Ammon's horn (tissue), 1 donor: ENCODE results near the gene NR4A2.
A peak's percentile ranks its signal among the peaks of the same experiment; 100 is the strongest.
"Not testable (repeated sequence)": the region's sequence is repeated elsewhere in the genome, so short reads cannot be mapped to it uniquely, and the experiment has no call there.

Source experiments
- DNase-seq: peaks from one replicate; pipeline ENCODE4 v3.0.0-alpha.2; 2016; ENCODE audit warnings: low spot score

The NR4A2 gene

DNA sequence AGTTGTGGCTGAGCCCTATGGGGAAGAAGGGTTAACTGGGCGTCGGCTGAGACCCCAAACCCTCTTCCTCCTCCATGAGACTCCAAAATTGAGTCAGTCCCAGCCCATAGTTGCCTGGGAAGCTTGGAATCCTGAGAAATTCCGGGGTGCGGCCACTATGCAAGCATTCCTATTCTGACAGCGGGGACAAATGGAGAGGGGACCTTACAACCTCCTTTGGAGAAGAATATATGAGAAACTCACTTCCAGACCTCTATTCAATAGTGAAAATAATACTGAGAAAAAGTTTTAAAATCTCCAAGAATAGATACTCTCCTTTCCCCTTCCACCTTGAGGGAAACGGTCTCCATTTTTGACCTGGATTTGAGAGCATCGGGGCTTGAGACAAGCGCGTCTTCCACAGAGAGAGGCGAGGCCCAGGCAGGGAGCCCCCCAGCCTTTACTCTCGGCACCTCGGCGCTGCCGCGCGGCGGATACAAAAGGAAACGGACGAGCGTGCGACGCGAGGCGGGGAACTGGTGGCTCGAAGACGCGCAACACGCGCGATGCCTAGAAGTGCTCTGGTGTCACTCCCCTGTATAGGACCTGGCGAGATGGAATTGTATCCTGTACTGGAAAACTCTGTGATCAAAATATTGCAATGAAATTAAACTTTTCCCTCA, 11.1 kb downstream of the NR4A2 start:
- DNase-seq: no peak

DNA sequence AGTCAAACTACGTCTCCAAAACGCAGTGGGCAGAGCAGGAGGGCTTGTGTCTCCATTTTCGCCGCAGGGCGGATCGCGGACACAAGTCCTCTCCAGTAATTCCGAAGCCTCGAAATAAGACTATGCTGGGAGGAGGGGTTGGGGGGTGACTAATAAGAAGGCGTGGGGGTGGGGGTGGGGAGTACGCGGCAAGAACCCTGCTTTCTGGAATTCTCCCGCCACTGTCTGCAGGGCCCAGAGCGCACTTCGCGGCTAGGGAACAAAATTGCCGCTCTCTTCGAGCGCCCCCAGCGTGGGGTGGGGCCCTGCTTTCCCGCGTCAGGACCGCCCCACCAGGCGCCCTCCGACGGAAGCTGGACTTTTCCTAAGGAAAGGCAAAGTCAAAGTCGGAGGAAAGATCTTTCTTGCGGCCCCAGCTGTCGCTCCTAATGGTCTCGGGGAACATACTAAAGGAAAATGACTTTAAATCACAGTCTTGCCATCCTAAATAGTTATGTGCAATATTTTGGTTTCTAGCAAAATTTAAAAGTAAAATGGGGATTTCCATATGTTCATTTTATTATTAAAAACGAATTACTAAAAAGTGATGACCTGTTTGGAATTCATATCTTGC, 11.9 kb downstream of the NR4A2 start:
- DNase-seq: no peak

- DNase-seq: peak; percentile 17
Measured at GRCh38 chr2:156319811-156320485, 12.6 kb downstream of the NR4A2 start.

GRCh38 chr2:156317631-156318030, 14.9 kb downstream of the NR4A2 start:
- no peak for DNase-seq

DNA sequence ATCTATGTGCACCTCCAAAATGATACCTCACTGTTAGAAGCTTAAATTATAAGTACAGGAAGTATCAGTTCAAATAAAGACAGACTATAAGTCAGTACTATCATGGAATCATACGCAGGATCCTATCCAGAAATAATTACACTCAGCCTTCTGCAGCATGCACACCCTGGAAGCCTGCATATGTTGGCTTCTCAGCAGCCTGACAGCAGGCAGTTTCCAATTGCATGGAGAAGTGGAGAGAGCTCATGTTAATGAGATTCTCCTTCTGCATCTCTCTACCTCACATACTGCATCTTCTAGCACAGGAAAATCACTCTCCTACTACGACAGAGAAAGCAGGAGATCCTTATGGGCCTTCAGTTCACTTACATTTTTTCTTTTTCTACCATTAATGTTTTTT, 20.5 kb downstream of the NR4A2 start:
- DNase-seq: no peak

GRCh38 chr2:156310773-156311172, 21.7 kb downstream of the NR4A2 start:
- no peak for DNase-seq

DNA sequence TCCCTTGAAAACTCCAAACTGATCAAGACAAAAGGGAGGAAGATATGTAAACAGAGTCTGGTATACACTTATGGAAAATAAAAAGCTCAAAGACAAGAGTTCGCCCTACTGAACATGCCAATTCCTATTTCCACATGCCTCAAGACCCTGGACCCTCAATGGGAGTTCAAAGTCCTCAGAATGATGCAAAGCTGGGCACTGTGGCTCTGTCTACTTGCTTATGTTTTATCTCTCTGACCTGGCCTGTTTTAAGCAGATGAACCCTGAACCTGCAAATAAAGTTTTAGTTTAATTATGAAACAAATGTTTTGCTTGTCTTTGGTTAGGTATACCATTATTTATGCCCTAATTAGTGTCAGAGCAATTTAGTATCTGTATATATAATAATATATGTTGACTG, 22.6 kb downstream of the NR4A2 start:
- no peak for DNase-seq

DNA sequence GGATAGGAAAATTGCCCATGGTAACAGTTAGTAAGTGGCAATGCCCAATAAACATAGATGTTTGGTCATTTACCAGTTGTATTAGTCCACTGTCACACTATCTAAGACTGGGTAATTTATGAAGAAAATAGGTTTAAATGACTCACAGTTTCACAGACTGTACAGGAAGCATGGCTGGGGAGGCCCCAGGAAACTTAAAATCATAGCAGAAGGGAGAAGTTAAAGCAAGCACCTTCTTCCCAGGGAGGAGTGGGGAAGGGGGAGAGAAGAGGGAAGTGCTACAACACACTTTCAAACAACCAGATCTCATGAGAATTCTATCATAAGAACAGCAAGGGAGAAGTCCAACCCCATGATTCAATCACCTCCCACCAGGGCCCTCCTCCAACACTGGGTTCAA, 23.4 kb downstream of the NR4A2 start:
- no peak for DNase-seq

- no peak for DNase-seq
Measured at GRCh38 chr2:156306821-156307220, 25.7 kb downstream of the NR4A2 start.

- no peak for DNase-seq
Measured at GRCh38 chr2:156305121-156305520, 27.4 kb downstream of the NR4A2 start.

- no peak for DNase-seq
Measured at GRCh38 chr2:156300337-156300736, 32.2 kb downstream of the NR4A2 start.

GRCh38 chr2:156294945-156295580, 37.5 kb downstream of the NR4A2 start:
- no peak for DNase-seq

GRCh38 chr2:156293382-156293781, 39.1 kb downstream of the NR4A2 start:
- DNase-seq: not testable (repeated sequence)

GRCh38 chr2:156279446-156280150, 52.9 kb downstream of the NR4A2 start:
- DNase-seq: peak; percentile 19
